Measurements from ENCODE around the gene FNTB. TPM values are rescaled to one million over a fixed set of nuclear protein-coding genes. Genes with fewer than 3 reads are reported as not detected.

Gene FNTB
- total RNA-seq, 1 donor from 2014 or later = 22.4 TPM

DNA sequence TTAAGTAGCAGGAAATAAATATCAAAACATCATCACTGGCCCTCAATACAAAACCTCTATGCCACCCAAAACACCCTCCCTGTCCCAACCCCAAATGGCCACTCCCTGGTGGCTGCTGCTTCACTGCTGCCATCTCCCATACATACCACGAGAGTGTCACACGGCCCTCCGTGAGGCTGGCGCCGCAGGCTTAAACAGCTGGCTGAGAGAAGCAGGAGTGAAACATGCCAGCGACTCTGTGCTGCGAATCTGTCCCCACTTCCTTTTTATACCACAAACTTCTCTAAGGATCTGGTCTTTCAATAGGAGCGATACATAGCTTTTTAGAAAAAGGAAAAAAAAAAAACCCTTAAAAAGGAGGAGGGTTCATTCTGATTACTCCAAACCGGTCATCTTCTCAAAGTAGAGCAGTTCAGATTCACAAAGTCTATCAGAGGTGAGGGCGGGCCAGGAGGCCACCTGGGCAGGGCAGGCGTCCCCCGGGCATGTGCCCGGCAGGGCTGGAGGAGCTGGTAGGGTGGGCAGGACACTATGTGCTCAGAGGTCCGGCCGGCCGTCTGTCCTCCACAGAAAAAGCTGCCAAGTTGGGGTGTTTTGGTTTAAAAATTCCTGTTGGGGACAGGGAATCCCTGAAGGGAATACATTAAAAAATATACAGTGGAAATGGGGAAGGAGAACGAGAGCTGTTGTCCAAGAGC, 89.1 kb downstream of the FNTB start:
- no peak for DNase-seq (ENCODE audit: low spot score, unreplicated experiment)
- Mint-ChIP-seq H3K27ac (no peak overlapping the region), H3K4me1 (ENCODE audit: low read depth) (peaks cover 2% of the 10 kb centered on the region), H3K36me3 (ENCODE audit: insufficient read depth) (peaks cover 8% of the 10 kb centered on the region), H3K9me3 (ENCODE audit: low read depth) (no peaks in the 10 kb centered on the region), H3K4me3 (ENCODE audit: low read depth) (no peak overlapping the region), H3K27me3 (no peaks in the 10 kb centered on the region)
- TF ChIP-seq, protein P1, sequence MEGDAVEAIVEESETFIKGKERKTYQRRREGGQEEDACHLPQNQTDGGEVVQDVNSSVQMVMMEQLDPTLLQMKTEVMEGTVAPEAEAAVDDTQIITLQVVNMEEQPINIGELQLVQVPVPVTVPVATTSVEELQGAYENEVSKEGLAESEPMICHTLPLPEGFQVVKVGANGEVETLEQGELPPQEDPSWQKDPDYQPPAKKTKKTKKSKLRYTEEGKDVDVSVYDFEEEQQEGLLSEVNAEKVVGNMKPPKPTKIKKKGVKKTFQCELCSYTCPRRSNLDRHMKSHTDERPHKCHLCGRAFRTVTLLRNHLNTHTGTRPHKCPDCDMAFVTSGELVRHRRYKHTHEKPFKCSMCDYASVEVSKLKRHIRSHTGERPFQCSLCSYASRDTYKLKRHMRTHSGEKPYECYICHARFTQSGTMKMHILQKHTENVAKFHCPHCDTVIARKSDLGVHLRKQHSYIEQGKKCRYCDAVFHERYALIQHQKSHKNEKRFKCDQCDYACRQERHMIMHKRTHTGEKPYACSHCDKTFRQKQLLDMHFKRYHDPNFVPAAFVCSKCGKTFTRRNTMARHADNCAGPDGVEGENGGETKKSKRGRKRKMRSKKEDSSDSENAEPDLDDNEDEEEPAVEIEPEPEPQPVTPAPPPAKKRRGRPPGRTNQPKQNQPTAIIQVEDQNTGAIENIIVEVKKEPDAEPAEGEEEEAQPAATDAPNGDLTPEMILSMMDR (IDR thresholded peaks at IDR 0.05; ENCODE audit: unreplicated experiment) = no peak

GRCh38 chr14:65077318-65077717, 90.6 kb downstream of the FNTB start:
- no peak overlapping the region for H3K27ac Mint-ChIP-seq
- H3K27me3 Mint-ChIP-seq = no peaks in the 10 kb centered on the region
- TF ChIP-seq, protein P1 (IDR thresholded peaks at IDR 0.05; ENCODE audit: unreplicated experiment) = no peak
- H3K9me3 Mint-ChIP-seq (ENCODE audit: low read depth) = no peaks in the 10 kb centered on the region
- peaks cover 13% of the 10 kb centered on the region for H3K36me3 Mint-ChIP-seq (ENCODE audit: insufficient read depth)
- no peak overlapping the region for H3K4me3 Mint-ChIP-seq (ENCODE audit: low read depth)
- no peak for DNase-seq (ENCODE audit: low spot score, unreplicated experiment)
- peaks cover 2% of the 10 kb centered on the region for H3K4me1 Mint-ChIP-seq (ENCODE audit: low read depth)

DNA sequence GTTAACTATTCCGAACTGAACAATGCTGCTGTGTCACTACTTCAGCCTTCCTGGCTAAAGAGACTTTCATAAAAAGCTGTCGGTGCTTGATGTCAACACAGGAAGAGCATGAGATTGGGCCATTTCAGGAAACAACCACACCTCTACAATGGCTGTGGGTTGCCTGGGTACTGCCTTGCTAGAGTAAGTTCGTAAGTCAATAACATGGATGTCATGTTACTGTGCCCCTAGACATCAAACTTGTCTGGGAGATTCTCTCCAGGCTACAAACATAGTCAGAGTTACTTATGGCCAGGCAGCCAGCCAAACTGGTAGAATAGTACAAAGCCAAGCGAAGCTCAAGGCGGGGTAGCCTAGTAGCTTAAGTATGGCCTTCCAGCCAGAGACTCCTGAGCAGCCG, 92.5 kb downstream of the FNTB start:
- Mint-ChIP-seq H3K27ac (no peak overlapping the region), H3K9me3 (ENCODE audit: low read depth) (no peaks in the 10 kb centered on the region), H3K36me3 (ENCODE audit: insufficient read depth) (peaks cover 14% of the 10 kb centered on the region), H3K4me3 (ENCODE audit: low read depth) (no peak overlapping the region), H3K27me3 (no peaks in the 10 kb centered on the region), H3K4me1 (ENCODE audit: low read depth) (no peaks in the 10 kb centered on the region)
- TF ChIP-seq, protein P1 (IDR thresholded peaks at IDR 0.05; ENCODE audit: unreplicated experiment) = no peak
- no peak for DNase-seq (ENCODE audit: low spot score, unreplicated experiment)

DNA sequence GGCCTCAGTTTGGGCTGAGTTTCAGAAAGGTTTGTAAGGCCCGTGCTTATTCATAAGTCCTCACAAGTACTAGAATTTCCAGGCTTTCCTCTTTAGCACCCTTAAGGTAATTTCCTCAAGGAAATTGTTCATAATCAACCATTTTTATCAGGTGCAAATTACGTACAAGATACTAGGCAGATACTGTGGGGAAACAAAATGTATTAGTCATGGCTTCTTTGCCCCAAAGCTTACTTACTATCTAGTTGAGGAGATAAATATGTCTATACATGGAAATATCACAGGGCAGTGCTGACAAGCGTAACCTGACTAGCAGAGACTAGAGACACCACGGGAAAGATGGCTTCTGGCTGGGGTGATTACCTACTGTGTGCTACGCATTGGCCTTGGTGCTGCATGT, 93.1 kb downstream of the FNTB start:
- H3K27me3 Mint-ChIP-seq = no peaks in the 10 kb centered on the region
- DNase-seq (ENCODE audit: low spot score, unreplicated experiment) = no peak
- H3K36me3 Mint-ChIP-seq (ENCODE audit: insufficient read depth) = peaks cover 16% of the 10 kb centered on the region
- H3K4me1 Mint-ChIP-seq (ENCODE audit: low read depth) = no peaks in the 10 kb centered on the region
- no peak overlapping the region for H3K4me3 Mint-ChIP-seq (ENCODE audit: low read depth)
- H3K9me3 Mint-ChIP-seq (ENCODE audit: low read depth) = no peaks in the 10 kb centered on the region
- TF ChIP-seq, protein P1 (IDR thresholded peaks at IDR 0.05; ENCODE audit: unreplicated experiment) = no peak
- no peak overlapping the region for H3K27ac Mint-ChIP-seq

GRCh38 chr14:65080960-65081747, 94.5 kb downstream of the FNTB start:
- H3K36me3 Mint-ChIP-seq (ENCODE audit: insufficient read depth) = peaks cover 25% of the 10 kb centered on the region
- no peak for DNase-seq (ENCODE audit: low spot score, unreplicated experiment)
- TF ChIP-seq, protein P1 (IDR thresholded peaks at IDR 0.05; ENCODE audit: unreplicated experiment) = no peak
- no peak overlapping the region for H3K27ac Mint-ChIP-seq
- no peak overlapping the region for H3K4me3 Mint-ChIP-seq (ENCODE audit: low read depth)
- H3K4me1 Mint-ChIP-seq (ENCODE audit: low read depth) = no peaks in the 10 kb centered on the region
- no peaks in the 10 kb centered on the region for H3K27me3 Mint-ChIP-seq
- H3K9me3 Mint-ChIP-seq (ENCODE audit: low read depth) = peaks cover 6% of the 10 kb centered on the region
